Measurements from ENCODE around the gene FAM3A.

The FAM3A gene

GRCh38 chrX:154470914-154471568 lies 45.0 kb downstream of the FAM3A start:
- H3K9me3 ChIP-seq (ENCODE audit: control insufficient read depth, insufficient read depth, low read depth, low read length): no peaks in the 10 kb centered on the region
- POLR2A ChIA-PET: interaction anchor here (1.3 kb wide), 1 partner anchor 19 kb away, joined by 4 read pairs; the partner anchor contains the start of gene SLC10A3
- CTCF ChIA-PET: interaction anchor here (0.8 kb wide), 1 partner anchor 52 kb away, joined by 8 read pairs; no protein-coding TSS in a partner anchor
- H3K4me3 ChIP-seq (ENCODE audit: low read depth, low read length): no peak overlapping the region
- peaks cover 0 to 70% of the 10 kb centered on the region in 2 experiments; a peak in 2 of 3 replicates for H3K36me3 ChIP-seq (ENCODE audit: control insufficient read depth in 2 of 2, insufficient read depth in 1 of 2, low read length in 2 of 2)
- no peaks in the 10 kb centered on the region for H3K4me1 ChIP-seq (ENCODE audit: control insufficient read depth, insufficient read depth, low read length)
- no peak overlapping the region for H3K27ac ChIP-seq (ENCODE audit: extremely low read depth, low read depth, low read length)
- TF ChIP-seq MYNN (tag by site-specific recombination; IDR thresholded peaks at IDR 0.05; ENCODE audit: borderline replicate concordance) (no peak), ZNF837 (tag by site-specific recombination; IDR thresholded peaks at IDR 0.05) (no peak), KLF1 (tag by site-specific recombination; IDR thresholded peaks at IDR 0.05) (peak; percentile 72), SALL2 (tag by site-specific recombination; IDR thresholded peaks at IDR 0.05; ENCODE audit: borderline replicate concordance) (no peak)

GRCh38 chrX:154470434-154470833 lies 45.6 kb downstream of the FAM3A start:
- Histone ChIP-seq H3K4me1 (ENCODE audit: control insufficient read depth, insufficient read depth, low read length) (no peaks in the 10 kb centered on the region), H3K36me3 (ENCODE audit: control insufficient read depth in 2 of 2, insufficient read depth in 1 of 2, low read length in 2 of 2) (peaks cover 0 to 76% of the 10 kb centered on the region in 2 experiments; a peak in 2 of 3 replicates), H3K4me3 (ENCODE audit: low read depth, low read length) (no peak overlapping the region), H3K27ac (ENCODE audit: extremely low read depth, low read depth, low read length) (no peak overlapping the region), H3K9me3 (ENCODE audit: control insufficient read depth, insufficient read depth, low read depth, low read length) (no peaks in the 10 kb centered on the region)
- ChIA-PET CTCF (no interaction called here), POLR2A (interaction anchor here (1.3 kb wide), 1 partner anchor 20 kb away, joined by 4 read pairs; the partner anchor contains the start of gene SLC10A3)
- TF ChIP-seq ZNF324 (tag by site-specific recombination; IDR thresholded peaks at IDR 0.05) (no peak), ZNF26 (tag by site-specific recombination; IDR thresholded peaks at IDR 0.05) (no peak), ZNF16 (tag by site-specific recombination; IDR thresholded peaks at IDR 0.05; ENCODE audit: low read depth) (no peak), ZNF211 (tag by site-specific recombination; IDR thresholded peaks at IDR 0.05; ENCODE audit: low read depth) (no peak), ZNF350 (tag by site-specific recombination; IDR thresholded peaks at IDR 0.05) (no peak), ZNF184 (tag by site-specific recombination; IDR thresholded peaks at IDR 0.05) (no peak), ZNF624 (tag by site-specific recombination; IDR thresholded peaks at IDR 0.05) (no peak), KLF8 (tag by site-specific recombination; IDR thresholded peaks at IDR 0.05) (no peak), ZNF791 (tag by site-specific recombination; IDR thresholded peaks at IDR 0.05) (no peak), INSM2 (tag by site-specific recombination; IDR thresholded peaks at IDR 0.05) (no peak), KLF1 (tag by site-specific recombination; IDR thresholded peaks at IDR 0.05) (no peak)

GRCh38 chrX:154469880-154470279 lies 46.2 kb downstream of the FAM3A start:
- ChIA-PET CTCF (no interaction called here), POLR2A (interaction anchor here (0.5 kb wide), 1 partner anchor 53 kb away, joined by 3 read pairs; no protein-coding TSS in a partner anchor)
- Histone ChIP-seq H3K36me3 (ENCODE audit: control insufficient read depth in 2 of 2, insufficient read depth in 1 of 2, low read length in 2 of 2) (peaks cover 0 to 82% of the 10 kb centered on the region in 2 experiments; a peak in 2 of 3 replicates), H3K9me3 (ENCODE audit: control insufficient read depth, insufficient read depth, low read depth, low read length) (no peaks in the 10 kb centered on the region), H3K27ac (ENCODE audit: extremely low read depth, low read depth, low read length) (no peak overlapping the region), H3K4me1 (ENCODE audit: control insufficient read depth, insufficient read depth, low read length) (no peaks in the 10 kb centered on the region), H3K4me3 (ENCODE audit: low read depth, low read length) (no peak overlapping the region)
- TF ChIP-seq ZFHX2 (tag by site-specific recombination; conservative IDR thresholded peaks at IDR 0.05): no peak
- no peak for TF ChIP-seq ZBTB8A (tag by site-specific recombination; IDR thresholded peaks at IDR 0.05)
- TF ChIP-seq WT1 (tag by site-specific recombination; IDR thresholded peaks at IDR 0.05): no peak
- no peak for TF ChIP-seq ZNF132 (tag by site-specific recombination; IDR thresholded peaks at IDR 0.05; ENCODE audit: borderline replicate concordance)
- no peak for TF ChIP-seq ZNF341 (tag by site-specific recombination; IDR thresholded peaks at IDR 0.05; ENCODE audit: low read depth)
- no peak for TF ChIP-seq ZIC2 (tag by site-specific recombination; IDR thresholded peaks at IDR 0.05)
- TF ChIP-seq ZNF169 (tag by site-specific recombination; IDR thresholded peaks at IDR 0.05): no peak
- TF ChIP-seq PBX3 (CRISPR knock-in tag; IDR thresholded peaks at IDR 0.05): no peak
- TF ChIP-seq BCL6B (tag by site-specific recombination; IDR thresholded peaks at IDR 0.05): no peak
- TF ChIP-seq ZNF221 (tag by site-specific recombination; IDR thresholded peaks at IDR 0.05; ENCODE audit: borderline replicate concordance): no peak
- TF ChIP-seq ZNF112 (tag by site-specific recombination; IDR thresholded peaks at IDR 0.05): no peak
- no peak for TF ChIP-seq ZNF140 (tag by site-specific recombination; IDR thresholded peaks at IDR 0.05)

All from HEK293 (cell line).